GM20431 (cell line): ENCODE data around the gene FAM193A.

Experiments used
- in situ Hi-C: fragments of 300-500 bp; cut with MseI, MboI; formaldehyde crosslinking; loops from one replicate; pipeline ENCODE4 v1.15.0; 2020; ENCODE audit warnings: low sequenced_read_pairs; ENCODE audit not compliant: unreplicated experiment

FAM193A gene

DNA sequence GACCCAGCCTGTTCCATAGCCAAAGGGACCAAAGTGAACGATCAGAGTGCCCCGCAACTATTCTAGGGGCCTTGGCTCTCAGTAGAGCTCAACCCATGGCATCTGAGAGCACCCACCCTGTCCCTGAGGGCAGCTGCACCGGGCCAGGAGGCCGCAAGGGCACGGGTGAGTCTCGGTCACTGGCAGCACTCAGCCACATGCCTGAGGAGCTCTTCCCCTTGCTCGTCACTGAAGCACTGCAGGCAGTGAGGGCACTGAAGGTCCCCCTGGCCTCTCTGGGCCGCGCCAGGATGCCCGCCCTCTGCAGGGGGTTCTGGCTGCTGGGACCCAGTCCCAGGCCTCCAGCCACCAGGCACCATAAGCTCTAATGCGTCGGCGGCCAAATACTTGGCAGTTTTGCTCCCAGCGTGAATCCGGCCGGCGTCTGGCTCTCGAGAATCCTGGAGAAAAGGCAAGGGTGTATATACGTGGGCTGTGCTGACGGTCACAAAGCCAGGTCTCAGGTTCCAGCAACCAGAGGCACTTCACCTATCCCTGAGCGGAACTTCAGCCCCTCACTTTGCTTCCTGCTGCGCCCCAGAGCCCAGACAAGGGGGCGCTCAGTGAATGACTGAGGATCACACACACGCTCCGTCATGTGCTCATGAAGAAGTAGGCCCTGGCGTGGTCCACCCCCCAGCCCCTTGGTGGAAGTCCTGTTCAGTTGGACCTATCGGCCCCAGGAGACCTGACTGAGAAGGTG is 205.8 kb downstream of the FAM193A start:
- in situ Hi-C loops, result no loop called here

DNA sequence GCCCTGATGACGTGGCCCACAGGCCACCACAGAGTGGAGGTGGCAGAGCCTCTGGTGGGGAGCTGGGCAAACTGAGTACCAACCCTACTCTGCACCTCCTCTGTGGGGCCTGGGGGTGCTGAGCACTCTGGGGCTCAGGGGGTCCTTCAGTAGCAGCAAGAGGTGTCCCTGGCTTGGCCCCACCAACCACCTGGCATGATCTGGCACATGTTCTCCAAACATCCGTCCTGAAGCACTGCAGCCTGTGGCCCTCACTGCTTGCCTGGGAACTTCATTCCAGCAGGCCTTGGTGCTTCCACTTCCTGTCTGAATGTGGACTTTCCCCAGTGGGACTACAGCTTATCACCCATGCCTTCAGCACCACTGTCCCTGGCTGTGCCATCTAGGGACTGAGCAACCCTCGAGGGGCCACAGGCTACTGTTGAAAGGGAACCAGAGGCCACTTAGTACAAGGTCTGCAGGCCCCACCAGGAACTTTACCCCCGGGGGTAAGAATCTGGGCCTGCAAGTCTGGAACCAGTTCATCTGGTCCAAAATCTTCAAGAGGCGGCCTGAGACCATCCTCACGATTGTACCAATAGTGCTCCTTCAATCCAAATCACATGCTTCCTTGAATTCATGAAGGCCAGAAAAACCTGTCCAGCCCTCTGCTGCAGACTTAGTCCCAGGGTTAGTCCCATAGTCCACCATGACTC is 206.5 kb downstream of the FAM193A start:
- in situ Hi-C loops, result no loop called here

DNA sequence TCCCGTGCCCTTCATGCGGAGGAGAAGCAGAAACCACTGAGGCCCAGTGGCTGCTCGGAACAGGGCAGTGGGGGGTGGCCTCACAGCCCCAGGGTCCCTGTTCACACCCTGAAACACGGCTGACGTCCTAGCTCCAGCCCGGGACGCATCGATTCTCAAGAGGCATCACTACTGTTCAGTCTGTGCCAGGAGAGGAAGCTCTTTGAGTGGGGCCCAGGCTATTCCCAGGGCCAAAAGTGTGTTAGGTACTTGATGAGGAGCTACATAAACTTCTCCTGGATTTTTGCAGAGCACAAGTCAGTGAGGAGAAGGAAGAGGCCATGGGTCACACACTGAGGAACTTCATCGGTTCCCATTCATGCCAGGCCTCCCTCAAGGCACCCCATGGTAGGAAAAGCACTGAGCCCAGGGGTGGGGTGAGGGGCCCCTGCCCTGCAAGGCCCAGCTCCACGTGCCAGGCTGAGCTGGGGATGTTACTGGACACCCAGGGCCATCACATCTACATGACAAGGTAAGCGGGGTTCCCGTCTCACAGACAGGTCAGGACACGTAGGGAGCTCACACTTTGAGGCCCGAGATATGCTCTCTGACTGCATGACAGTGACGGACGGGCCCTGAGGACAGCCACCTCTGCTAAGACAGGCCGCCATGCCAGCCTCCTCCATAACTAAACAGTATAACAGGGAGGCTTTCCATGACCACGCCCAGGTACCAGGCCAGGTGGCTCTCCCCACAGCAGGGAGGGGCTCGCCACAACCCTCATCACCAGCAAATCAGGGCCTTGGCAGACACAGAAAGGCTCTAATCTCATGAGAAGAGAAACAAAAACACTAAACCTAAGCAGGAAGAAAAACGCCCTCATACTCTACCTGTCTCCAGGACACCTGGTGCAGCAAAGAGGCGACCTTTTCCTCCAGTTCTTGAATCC is 207.3 kb downstream of the FAM193A start:
- in situ Hi-C loops, result no loop called here

DNA sequence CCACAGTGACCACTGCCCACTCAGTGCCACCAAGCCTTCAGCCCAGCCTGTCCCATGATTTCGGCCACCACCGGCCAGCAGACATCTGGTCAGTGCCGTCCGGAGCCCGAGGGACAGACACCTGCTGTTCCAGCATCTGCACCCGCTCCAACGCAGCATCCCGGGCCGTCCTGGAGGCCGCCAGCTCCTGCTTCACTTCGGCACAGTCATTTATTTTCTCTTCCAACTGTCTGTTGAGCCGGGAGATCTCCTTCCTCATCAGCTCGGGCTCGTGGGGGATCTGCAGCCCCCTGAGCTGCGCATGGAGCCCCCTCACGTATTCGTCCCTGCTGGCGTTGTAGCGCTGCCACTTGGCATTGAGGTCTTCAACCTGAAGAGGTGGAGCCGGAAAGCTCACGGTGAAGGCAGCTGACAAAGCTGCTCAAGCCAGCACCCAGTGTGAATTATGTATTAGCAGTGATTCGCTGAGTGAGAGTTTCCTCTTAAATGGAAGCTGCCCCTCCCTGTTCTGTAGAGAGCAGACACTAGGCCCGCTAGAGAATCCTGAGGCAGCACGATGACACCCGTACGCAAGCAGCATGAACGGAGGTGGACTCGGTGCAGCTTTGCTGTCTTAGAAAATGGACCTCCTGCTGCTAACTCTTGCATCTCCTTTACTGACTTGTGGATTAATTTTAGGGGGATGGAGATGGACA is 208.3 kb downstream of the FAM193A start:
- in situ Hi-C loops, result no loop called here

DNA sequence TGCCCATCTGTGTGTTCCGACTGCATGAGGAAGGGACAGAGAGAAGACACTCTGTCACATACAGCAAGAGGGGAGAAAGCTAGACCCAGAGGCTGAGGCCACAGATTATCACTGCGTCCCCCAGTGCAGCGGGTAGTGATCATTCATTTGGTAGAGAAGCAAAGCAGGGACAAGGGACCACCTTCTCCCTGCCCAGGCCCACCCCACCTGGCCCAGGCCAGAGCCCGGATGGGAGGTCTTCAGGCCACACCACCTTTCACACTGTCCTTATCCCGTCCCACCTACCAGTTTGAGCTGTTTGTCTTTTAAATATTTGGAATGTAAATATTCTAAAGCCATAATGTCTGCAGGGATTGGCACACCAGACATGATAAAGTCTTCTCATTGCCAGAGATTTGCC is 209.1 kb downstream of the FAM193A start:
- in situ Hi-C loops, result no loop called here

DNA sequence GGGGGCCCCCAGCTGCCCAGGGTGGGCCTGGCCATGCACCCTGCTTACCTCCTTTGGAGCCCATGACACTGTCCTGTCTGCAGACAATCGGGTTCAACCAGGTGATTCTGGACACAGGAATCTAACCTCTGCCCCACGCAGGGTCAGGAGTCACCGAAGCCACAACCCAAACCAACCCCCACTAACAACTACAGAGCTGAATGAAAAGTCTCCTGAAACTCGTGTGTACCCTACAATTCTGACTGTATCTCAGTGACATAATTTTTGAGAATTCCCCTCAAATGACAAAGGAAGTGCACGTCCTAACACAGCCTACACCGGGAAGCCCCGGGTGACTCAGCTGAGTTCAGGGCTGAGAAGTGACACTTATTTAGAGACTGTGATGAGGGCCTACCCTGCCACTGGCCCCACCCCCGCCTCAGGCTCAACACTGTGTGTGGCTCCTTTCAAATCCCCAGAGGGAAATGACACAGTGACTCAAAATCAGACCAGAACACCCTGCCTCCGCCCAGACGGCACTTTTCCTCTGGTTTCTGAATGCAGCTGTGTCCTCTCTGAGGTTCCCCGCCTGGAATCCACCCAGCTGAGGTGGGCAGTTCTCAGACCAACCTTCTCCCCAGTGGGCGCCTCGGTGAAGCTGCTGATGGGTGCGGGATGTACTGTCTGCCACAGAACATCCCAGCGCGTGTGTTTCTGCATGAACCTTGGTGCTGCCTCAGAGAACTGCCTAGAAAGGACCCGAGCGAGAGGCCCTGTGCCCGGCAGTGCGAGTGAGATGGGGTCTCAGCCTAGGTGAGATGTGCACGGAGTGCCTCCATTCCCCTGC is 209.7 kb downstream of the FAM193A start:
- in situ Hi-C loops, result no loop called here

DNA sequence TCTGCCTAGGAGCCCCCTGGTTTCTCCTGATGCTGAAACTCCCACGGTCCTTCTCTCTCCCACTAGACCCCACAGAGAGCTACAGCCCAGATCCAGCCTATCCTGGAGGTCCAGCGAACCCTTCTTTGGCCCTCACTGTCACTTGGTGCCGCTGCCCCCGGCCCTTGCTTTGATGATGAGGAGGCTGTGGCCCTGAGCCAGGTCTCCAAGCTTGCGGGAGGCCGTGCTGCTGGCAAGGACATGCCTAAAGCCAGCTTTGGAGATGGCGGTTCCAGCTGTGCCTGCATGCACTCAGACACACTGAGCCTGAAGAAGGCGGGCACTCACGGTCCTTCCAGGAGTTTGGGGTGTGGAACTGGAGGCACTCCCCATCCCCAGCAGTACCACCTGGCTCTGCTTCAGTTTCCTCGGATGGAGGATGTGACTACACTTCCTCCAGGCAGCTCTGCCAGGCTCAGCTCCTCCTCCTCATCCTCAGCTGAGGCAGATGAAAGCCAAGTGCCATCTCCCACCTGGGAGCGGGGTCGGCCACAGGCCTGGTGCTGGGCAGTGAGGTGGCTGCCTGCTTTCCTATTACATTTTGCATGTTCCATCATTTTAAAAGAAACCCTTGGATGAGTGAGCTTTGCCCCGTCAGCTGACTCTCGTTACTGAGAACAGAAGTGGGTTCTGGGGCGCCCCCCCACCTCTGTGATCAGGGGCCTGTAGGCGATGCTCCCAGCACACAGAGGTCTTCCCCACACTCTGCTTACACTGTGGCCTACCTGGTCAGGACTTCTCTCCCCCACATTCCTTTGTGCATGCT is 210.6 kb downstream of the FAM193A start:
- in situ Hi-C loops, result no loop called here

DNA sequence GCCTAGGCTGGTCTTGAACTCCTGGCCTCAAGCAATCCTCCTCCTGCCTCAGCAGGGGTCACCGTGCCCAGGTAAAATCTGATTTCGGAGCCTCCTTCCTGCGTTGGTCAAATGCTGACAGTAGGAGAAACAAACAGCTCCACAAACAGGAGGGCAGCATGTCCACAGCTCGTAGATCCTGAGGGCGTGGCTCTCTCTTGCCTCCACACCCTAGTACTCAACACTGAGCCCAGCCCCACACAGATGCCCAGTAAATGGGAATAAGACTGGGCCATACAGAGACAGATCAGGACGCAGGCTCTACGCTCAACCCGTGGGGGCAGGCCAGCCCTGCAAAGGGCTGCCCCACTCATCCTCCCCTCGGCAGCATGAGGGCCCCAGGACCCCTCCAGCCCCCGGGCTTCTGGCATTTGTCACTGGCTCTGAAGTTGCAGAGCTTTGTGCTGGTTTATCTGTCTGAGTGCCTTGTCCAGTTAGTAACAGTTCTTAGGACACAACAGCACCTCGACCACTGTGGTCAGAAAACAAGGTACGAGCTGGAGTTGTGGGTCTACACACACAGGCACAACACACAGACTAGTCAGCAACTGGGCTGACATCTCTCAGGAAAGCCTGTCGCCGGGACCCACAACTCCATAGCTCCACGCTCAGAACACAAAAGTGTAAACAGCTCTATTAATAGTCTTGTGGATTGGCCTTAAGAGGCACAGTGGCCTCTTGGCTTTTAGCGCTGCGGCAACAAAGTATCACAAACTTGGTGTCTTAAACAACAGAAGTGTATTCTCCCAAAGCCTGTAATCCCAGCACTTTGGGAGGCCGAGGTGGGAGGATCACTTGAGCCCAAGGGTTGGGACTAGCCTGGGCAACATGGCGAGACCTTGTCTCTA is 214.5 kb downstream of the FAM193A start:
- in situ Hi-C loops, result loop anchor here (25.0 kb wide), 1 partner anchor 186 kb away; no protein-coding TSS in a partner anchor

DNA sequence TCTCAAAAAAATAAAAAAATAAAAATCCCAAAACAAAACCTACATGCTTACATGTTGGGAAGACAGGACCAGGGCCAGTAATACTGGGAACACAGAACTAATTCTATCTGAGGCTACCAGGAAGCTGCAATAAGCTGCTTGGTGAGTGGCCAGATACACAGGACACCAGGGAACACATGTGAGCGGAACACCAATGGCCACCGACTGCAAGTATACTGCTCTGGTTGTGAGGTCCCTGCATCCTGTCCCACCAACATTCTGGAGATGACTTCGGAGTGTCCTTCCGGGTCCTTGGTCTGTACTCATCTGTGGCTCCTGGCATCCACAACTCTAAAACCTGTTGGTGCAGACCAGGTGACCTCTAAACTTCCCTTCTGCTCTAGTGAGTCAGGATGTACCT is 217.0 kb downstream of the FAM193A start:
- in situ Hi-C loops, result loop anchor here (25.0 kb wide), 1 partner anchor 184 kb away; no protein-coding TSS in a partner anchor

DNA sequence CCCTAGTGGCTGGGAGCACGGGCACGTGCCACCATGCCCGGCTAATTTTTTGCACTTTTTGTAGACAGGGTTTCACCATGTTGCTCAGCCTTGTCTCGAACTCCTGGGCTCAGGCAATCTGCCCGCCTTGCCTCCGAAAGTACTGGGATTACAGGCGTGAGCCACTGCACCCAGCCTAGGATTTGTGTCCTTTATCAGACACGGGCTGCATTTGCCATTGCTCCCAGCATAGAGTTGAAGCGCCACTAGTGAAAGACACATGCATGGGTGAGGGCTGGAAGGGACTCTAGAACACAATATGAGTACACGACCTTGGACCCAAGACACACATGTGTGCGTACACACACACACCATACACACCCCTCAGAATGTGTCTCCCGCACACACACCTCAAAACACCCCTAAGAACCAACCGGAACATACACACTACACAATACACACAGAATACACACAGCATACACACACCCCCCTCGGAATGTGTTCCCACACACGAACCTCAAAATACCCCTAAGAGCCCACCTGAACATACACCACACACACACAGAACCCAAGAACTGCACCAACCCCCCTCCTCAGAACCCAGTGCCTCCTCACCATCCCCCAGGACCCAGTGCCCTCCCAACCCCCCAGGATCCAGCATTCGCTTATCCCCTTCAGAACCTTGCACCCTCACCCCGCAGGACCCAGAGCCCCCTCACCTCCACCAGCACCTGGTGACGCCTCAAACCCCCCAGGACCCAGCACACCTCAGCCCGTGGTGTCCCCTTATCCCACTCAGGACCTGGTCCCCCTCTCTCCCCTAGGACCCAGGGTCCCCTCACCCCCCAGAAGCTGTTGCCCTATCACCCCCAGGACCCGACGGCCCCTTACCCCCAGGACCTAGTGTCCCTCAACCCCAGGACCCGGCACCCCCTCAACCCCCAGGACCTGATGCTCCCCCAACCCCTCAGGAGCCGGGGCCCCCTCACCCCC is 218.7 kb downstream of the FAM193A start:
- in situ Hi-C loops, result loop anchor here (25.0 kb wide), 1 partner anchor 182 kb away; no protein-coding TSS in a partner anchor

DNA sequence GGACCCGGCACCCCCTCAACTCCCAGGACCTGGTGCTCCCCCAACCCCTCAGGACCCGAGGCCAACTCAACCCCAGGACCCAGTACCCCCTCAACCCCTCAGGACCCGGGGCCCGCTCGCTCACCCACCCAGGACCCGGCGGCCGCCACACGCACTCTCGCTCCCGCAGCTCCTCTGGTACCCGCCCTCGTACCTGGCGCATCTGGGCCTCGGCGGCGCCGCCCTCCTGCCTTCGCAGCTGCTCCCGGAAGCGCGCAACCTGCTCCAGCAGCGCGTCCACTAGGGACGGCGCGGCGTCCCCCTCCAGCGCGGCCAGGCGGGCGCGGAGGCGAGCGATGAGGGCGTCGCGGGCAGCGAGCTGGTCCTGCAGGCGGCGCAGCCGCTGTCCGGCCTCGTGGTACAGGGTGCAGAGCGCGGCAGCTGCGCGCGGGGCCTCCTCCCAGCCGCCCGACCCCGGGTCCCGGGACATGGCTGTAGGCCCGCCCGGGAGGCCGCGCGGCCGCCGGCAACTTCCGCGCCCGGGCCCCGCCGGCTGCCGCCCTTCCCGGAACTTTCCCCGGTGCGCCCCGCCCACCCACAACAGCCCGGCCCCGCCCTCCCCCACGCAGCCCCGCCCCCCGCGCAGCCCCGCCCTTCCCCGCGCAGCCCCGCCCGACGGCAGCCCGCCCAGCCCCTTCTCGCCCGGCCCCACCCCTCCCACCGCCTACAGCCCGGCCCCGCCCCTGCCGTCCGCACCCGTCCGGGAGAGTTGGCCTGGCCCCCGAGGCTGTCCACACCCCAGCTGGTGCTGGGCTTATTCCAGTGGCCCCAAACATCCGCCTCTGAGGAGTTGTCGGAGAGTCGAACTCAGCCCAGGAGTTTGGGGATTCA is 219.6 kb downstream of the FAM193A start, which contains the start of gene TNIP2:
TNIP2 (minus strand) TSS at position 516 of the 870 bp plus-strand sequence; CDS start at position 469, 47 bp downstream.
- in situ Hi-C loops, result loop anchor here (25.0 kb wide), 1 partner anchor 181 kb away; no protein-coding TSS in a partner anchor

DNA sequence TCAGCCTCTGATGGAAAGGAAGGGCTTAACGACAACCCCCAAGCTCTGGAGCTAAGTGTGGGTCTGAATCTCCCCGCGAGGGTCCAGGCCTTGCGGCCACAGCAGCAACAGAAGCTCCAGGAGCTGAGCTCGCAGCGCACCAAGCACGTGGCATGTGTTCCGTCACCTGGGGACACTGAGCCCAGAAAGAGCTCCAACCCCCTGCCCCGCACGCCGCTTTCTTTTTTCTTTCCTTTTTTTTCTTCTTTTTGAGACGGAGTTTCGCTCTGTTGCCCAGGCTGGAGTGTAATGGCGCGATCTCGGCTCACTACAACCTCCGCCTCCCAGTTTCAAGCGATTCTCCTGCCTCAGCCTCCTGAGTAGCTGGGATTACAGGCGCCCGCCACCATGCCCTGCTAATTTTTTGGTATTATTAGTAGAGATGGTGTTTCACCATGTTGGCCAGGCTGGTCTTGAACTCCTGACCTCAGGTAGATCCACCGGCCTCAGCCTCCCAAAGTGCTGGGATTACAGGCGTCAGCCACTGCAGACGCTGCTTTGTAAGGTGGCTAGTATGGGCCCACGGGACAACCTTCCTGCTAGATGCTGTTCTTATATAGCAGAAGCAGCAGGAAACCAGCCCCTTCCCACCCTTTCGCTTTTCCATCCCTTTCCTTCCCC is 220.4 kb downstream of the FAM193A start:
- in situ Hi-C loops, result loop anchor here (25.0 kb wide), 1 partner anchor 180 kb away; no protein-coding TSS in a partner anchor

DNA sequence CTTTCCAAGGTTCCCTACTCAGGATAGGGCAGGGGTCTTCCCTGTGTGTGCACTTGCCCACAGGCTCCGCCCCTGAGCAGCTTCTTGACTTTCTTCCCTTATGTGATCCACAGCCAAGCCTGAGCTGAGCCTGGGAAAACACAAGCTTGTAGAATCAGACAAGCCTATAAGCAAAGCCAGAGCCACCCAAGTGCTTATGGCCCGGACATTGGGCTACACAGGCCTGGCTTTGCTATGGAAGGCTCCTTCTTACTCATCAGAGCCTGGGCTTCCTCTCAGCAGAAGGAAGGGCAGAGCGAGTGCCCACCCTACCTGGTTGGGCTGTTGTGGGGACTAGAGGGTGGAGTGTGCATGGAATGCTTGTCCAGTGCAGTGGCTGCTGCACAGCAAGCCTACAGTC is 221.0 kb downstream of the FAM193A start:
- in situ Hi-C loops, result loop anchor here (25.0 kb wide), 1 partner anchor 180 kb away; no protein-coding TSS in a partner anchor
